ENCODE data around the gene ERFL.

DNA sequence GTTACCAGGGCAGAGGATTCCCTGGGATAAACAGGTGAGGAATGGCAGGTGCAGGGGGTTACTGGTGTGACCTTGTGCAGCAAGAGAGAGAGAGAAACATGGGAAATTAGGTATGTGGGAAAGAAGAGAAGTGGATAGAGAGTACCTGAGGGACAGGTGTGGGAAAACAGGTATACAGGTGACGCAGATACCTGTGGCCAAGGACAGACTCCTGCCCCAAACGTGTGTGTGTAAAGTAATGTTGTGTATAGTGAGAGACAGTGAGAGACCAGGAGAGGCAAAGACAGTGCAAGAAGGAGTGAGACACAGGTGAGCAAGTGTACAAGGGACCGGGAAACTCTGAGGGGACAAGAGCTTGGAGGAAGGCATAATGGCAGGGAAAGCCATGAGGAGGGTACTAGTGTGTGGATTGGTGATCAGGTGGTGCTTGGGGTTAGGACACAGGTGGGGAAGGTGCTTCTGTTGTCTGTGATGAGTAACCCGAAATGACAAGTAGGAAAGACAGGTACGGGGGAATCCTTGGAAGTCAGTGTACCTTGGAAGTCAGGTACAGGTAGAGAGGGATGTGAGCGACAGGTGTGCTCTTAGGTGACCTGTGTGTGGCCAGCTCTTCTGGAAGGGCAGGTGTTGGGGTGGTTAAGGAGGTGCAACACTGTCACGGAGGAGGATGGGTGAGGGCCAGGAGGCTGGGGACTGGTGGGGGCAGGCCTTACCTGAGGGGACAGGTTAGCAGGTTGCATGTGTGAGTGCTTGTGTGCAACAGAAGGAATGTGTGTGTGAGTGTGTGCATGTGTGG, 2.8 kb downstream of the ERFL start:
- TF ChIP-seq RAD21 (IDR thresholded peaks at IDR 0.05; ENCODE audit: low read depth) (no peak), TEAD4 (IDR thresholded peaks at IDR 0.05) (no peak), YY1 (IDR thresholded peaks at IDR 0.05; ENCODE audit: low read depth) (no peak)

All from Ishikawa (cell line).